GM12878 (cell line): ENCODE data around the gene CCDC187. TPM values are rescaled to one million over a fixed set of nuclear protein-coding genes. Genes with fewer than 3 reads are reported as not detected.

Experiments
- ATAC-seq: fragments of 200-7000 bp; cut with Tn5 transposase; 3 replicates; pipeline ENCODE4 v1.9.1; 2020; ENCODE audit warnings: mild to moderate bottlenecking, moderate library complexity
- BruUV-seq: library from RNA; stranded (reverse); fragments of 400-500 nt; replicated peaks from 2 replicates; lab custom pipeline; 2021; lab: Mats Ljungman, UMichigan
- CTCF ChIA-PET: fragments of 300-600 bp; sonication (Branson Sonifier 250); formaldehyde crosslinking; extraction: SDS; loops from one replicate; lab custom pipeline; 2021; ENCODE audit warnings: inconsistent platforms; lab: Yijun Ruan, JAX
- POLR2A ChIA-PET: fragments of 350-600 bp; formaldehyde crosslinking; extraction: SDS; loops from one replicate; lab custom pipeline; 2021; ENCODE audit warnings: inconsistent platforms; lab: Charles Lee
- RAD21 ChIA-PET: fragments of 300-600 bp; sonication (Branson Sonifier 250); formaldehyde crosslinking; loops from one replicate; lab custom pipeline; 2023; ENCODE audit warnings: antibody characterized with exemption; ENCODE audit not compliant: unreplicated experiment; lab: Charles Lee
- SMC1A ChIA-PET: fragments of 300-600 bp; sonication (Branson Sonifier 250); formaldehyde crosslinking; loops from one replicate; lab custom pipeline; 2023; ENCODE audit not compliant: unreplicated experiment, uncharacterized antibody; lab: Charles Lee
- DNase-seq: peaks from one replicate; pipeline ENCODE4 v3.0.0-alpha.2; 2011; ENCODE audit warnings: low read depth, low spot score
- FAIRE-seq: peaks from 3 replicates; lab custom pipeline; 2011; peaks lifted over from hg19 to GRCh38; lab: Jason Lieb, UNC
- H2AFZ ChIP-seq: 2 replicates; pipeline ENCODE4 v1.6.0; 2011; ENCODE audit warnings: low read depth, low read length, control low read depth; ENCODE audit not compliant: control insufficient read depth
- H3K27ac ChIP-seq: 2 replicates; pipeline ENCODE4 v1.5.1; 2011; ENCODE audit warnings: control low read depth; ENCODE audit not compliant: control insufficient read depth, insufficient read depth
- H3K27me3 ChIP-seq, 2 experiments: replicated peaks in 1 of 2; 2 replicates each; pipeline versions ENCODE4 v1.6.0 to v1.6.1; 2011; ENCODE audit warnings: low read length in 1 of 2; ENCODE audit not compliant: control insufficient read depth in 2 of 2, insufficient read depth in 2 of 2
- H3K36me3 ChIP-seq, 2 experiments: 2 replicates each; pipeline ENCODE4 v1.5.1; 2011; ENCODE audit warnings: low read length in 1 of 2; ENCODE audit not compliant: control insufficient read depth in 2 of 2, insufficient read depth in 2 of 2
- H3K4me1 ChIP-seq: 2 replicates; pipeline ENCODE4 v1.6.1; 2011; ENCODE audit warnings: mild to moderate bottlenecking, low read length, moderate library complexity, mixed read lengths; ENCODE audit not compliant: control insufficient read depth, insufficient read depth
- H3K4me2 ChIP-seq: 2 replicates; pipeline ENCODE4 v1.6.0; 2011; ENCODE audit warnings: control low read depth; ENCODE audit not compliant: control insufficient read depth, insufficient read depth
- H3K4me3 ChIP-seq: fragments of 200-600 bp; sonication (generic); 2 replicates; pipeline ENCODE4 v1.5.1; 2016
- H3K79me2 ChIP-seq: 2 replicates; pipeline ENCODE4 v1.6.0; 2011; ENCODE audit warnings: low read length; ENCODE audit not compliant: control insufficient read depth, insufficient read depth
- H3K9ac ChIP-seq: 2 replicates; pipeline ENCODE4 v1.8.0; 2011; ENCODE audit warnings: low read length, control low read depth, mixed read lengths; ENCODE audit not compliant: control insufficient read depth, insufficient read depth
- H3K9me3 ChIP-seq: replicated peaks from 3 replicates; pipeline ENCODE4 v1.5.1; 2011; ENCODE audit warnings: mild to moderate bottlenecking, low read length; ENCODE audit not compliant: control insufficient read depth, insufficient read depth
- H4K20me1 ChIP-seq: 2 replicates; pipeline ENCODE4 v1.6.0; 2011; ENCODE audit not compliant: control insufficient read depth, insufficient read depth
- CREM ChIP-seq: IDR thresholded peaks from 2 replicates; pipeline ENCODE4 v1.6.1; 2014; ENCODE audit warnings: antibody characterized with exemption, low read depth
- MTA3 ChIP-seq: IDR thresholded peaks from 2 replicates; pipeline ENCODE4 v1.6.1; 2012; ENCODE audit warnings: low read length, inconsistent platforms, borderline replicate concordance
- TARDBP ChIP-seq: IDR thresholded peaks from 2 replicates; pipeline ENCODE4 v1.6.1; 2016; ENCODE audit warnings: borderline replicate concordance
- WGBS: methylation state at CpG from one replicate; pipeline ENCODE4 v1.1.6; 2016; ENCODE audit warnings: low lambda C conversion rate; ENCODE audit not compliant: insufficient replicate concordance, insufficient coverage; ENCODE audit errors: missing lambda C conversion rate; 5-methylcytosine and 5-hydroxymethylcytosine counted together
- in situ Hi-C: fragments of 300-500 bp; cut with MboI; formaldehyde crosslinking; loops from 9 replicates; pipeline ENCODE4 v1.14.3; 2018; ENCODE audit warnings: mixed read lengths
- intact Hi-C: fragments of 100-400 bp; cut with micrococcal nuclease; formaldehyde crosslinking; loops from one replicate; pipeline ENCODE4 v1.14.2; 2022; ENCODE audit not compliant: unreplicated experiment
- polyA plus RNA-seq, 11 experiments: library from polyadenylated mRNA; depleted of rRNA in 4 of 11; unstranded in 6 of 11; stranded (reverse) in 5 of 11; fragments of >200 nt; fragmentation: Nextera tagmentation in 4 of 11; fragmentation: Illumina TruSeq in 1 of 11; extraction: Ambion mirVana in 4 of 11; extraction: Trizol in 1 of 11; gene quantifications; 1 replicate in 1 of 11; 2 replicates in 10 of 11; pipeline versions ENCODE4 v1.2.1 to v1.2.3, GENCODE V29; 2011 to 2016; ENCODE audit warnings: inconsistent platforms in 2 of 11, missing spikeins in 2 of 11, low read depth in 1 of 11
- total RNA-seq, 4 experiments: library from RNA; depleted of rRNA in 3 of 4; stranded (reverse); fragments of >200 nt in 3 of 4; fragmentation: Illumina TruSeq in 1 of 4; extraction: Trizol in 1 of 4; gene quantifications; 2 replicates each; pipeline versions ENCODE4 v1.2.1 to v1.2.3, GENCODE V29; 2013 to 2021
- TF ChIP-seq, protein P1 (sequence below): fragments of 450-650 bp; IDR thresholded peaks from 2 replicates; pipeline ENCODE4 v1.6.1; 2018; ENCODE audit warnings: borderline replicate concordance, mild to moderate bottlenecking; ENCODE audit not compliant: partially characterized antibody

The CCDC187 gene
- total and polyA plus RNA-seq, 10 of the 15 experiments (the other 5 are each of a cell fraction or from before 2014, with no cell fraction given) = 0.04 to 0.23 (median 0.04) TPM; not detected in 7

DNA sequence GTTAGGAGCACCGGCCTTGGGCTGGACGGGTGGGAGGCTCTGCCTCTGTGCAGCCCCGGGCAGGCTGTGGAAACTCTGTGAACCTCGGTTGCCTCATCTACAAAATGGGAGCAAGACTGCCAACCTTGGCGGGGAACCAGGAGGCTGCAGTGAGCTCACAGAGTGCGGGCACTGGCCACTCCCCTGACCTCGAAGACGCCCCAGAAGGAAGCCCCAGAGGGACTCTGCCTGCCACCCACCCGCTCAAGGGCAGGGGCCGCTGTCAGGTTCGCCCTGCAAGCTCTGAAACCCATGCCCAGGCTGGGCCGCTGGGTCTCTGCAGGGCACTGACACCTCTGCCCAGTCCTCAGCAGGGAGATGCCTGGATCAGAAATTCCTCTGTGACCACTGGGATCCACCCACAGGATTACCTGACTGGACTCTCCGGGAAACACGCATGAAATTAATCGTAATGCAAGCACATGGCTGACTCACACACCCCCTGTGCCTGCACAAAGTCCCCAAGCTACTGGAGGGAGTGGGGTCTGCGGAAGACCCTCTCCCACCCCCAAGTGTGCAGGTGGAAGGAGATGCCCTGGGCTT lies 7.4 kb downstream of the CCDC187 start:
- WGBS = 45% methylated on average over 16 of the region's 16 CpGs
- ATAC-seq (no peak), FAIRE-seq (no peak), DNase-seq (no peak)
- BruUV-seq = no TSS peak
- Histone ChIP-seq H4K20me1 (no peaks in the 10 kb centered on the region), H3K4me2 (no peak overlapping the region), H3K9me3 (no peaks in the 10 kb centered on the region; the same call in 2 of the 3 replicates), H3K4me1 (no peaks in the 10 kb centered on the region), H3K79me2 (no peaks in the 10 kb centered on the region), H3K9ac (no peak overlapping the region), H3K36me3 (no peaks in the 10 kb centered on the region), H3K27ac (no peak overlapping the region), H3K4me3 (no peak overlapping the region), H3K27me3 (no peaks in the 10 kb centered on the region), H2AFZ (no peak overlapping the region)
- in situ Hi-C loops = no loop called here
- intact Hi-C loops = no loop called here
- SMC1A ChIA-PET = no interaction called here
- TF ChIP-seq TARDBP (no peak), MTA3 (no peak), CREM (no peak)
- TF ChIP-seq, protein P1, sequence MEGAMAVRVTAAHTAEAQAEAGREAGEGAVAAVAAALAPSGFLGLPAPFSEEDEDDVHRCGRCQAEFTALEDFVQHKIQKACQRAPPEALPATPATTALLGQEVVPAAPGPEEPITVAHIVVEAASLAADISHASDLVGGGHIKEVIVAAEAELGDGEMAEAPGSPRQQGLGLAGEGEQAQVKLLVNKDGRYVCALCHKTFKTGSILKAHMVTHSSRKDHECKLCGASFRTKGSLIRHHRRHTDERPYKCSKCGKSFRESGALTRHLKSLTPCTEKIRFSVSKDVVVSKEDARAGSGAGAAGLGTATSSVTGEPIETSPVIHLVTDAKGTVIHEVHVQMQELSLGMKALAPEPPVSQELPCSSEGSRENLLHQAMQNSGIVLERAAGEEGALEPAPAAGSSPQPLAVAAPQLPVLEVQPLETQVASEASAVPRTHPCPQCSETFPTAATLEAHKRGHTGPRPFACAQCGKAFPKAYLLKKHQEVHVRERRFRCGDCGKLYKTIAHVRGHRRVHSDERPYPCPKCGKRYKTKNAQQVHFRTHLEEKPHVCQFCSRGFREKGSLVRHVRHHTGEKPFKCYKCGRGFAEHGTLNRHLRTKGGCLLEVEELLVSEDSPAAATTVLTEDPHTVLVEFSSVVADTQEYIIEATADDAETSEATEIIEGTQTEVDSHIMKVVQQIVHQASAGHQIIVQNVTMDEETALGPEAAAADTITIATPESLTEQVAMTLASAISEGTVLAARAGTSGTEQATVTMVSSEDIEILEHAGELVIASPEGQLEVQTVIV = no peak
- CTCF ChIA-PET = no interaction called here
- POLR2A ChIA-PET = no interaction called here
- RAD21 ChIA-PET = no interaction called here
